Thyroid gland (tissue), 4 donors: Measurements from ENCODE around the gene FIBP. TPM values are rescaled to one million over a fixed set of nuclear protein-coding genes. Genes with fewer than 3 reads are reported as not detected.
"Not testable (repeated sequence)": the region's sequence is repeated elsewhere in the genome, so short reads cannot be mapped to it uniquely, and the experiment has no call there.

Source experiments
- DNase-seq, 2 donors: peaks; one replicate each; pipeline ENCODE4 v3.0.0-alpha.2; 2019
- H3K27ac ChIP-seq, 3 donors: fragments of 200-600 bp; sonication (generic); 1 replicate in 2 of 3; 2 replicates in 1 of 3; pipeline ENCODE4 v1.5.1; 2016 to 2019; ENCODE audit warnings: mild to moderate bottlenecking in 1 of 3, moderate library complexity in 1 of 3
- H3K27me3 ChIP-seq: fragments of 200-600 bp; sonication (generic); one replicate; pipeline ENCODE4 v1.5.1; 2019
- H3K36me3 ChIP-seq, 2 donors: fragments of 200-600 bp; sonication (generic); one replicate each; pipeline ENCODE4 v1.5.1; 2016 to 2019
- H3K4me1 ChIP-seq, 2 donors: fragments of 200-600 bp; sonication (generic); one replicate each; pipeline ENCODE4 v1.5.1; 2017 to 2019
- H3K4me3 ChIP-seq, 3 donors: fragments of 200-600 bp; sonication (generic); replicated peaks in 1 of 3; 1 replicate in 2 of 3; 2 replicates in 1 of 3; pipeline ENCODE4 v1.5.1; 2016; ENCODE audit warnings: mild to moderate bottlenecking in 1 of 3
- H3K9me3 ChIP-seq: fragments of 200-600 bp; sonication (generic); one replicate; pipeline ENCODE4 v1.5.1; 2017
- CTCF ChIP-seq, 6 experiments: fragments of 200-600 bp in 3 of 6; fragments of 450-650 bp in 3 of 6; sonication (generic) in 3 of 6; IDR thresholded peaks; one replicate each; pipeline ENCODE4 v1.5.1; 2016 to 2019; ENCODE audit warnings: antibody characterized with exemption in 6 of 6, mild to moderate bottlenecking in 2 of 6, inconsistent platforms in 1 of 6, moderate library complexity in 1 of 6
- POLR2A ChIP-seq, 2 donors: fragments of 450-650 bp; IDR thresholded peaks; one replicate each; pipeline ENCODE4 v1.6.1; 2017; ENCODE audit warnings: antibody characterized with exemption in 2 of 2, mild to moderate bottlenecking in 2 of 2, moderate library complexity in 1 of 2
- WGBS, 2 donors: methylation state at CpG; one replicate each; pipeline ENCODE4 v1.1.5; 2017; 5-methylcytosine and 5-hydroxymethylcytosine counted together
- intact Hi-C: fragments of 100-400 bp; cut with DNase I; formaldehyde crosslinking; loops from one replicate; pipeline ENCODE4 v1.15.1; 2023
- total RNA-seq, 4 donors: library from RNA; depleted of rRNA; stranded (reverse); fragments of >200 nt; gene quantifications; one replicate each; pipeline ENCODE4 v1.2.3, GENCODE V29; 2016

FIBP gene
- total RNA-seq, 4 donors from 2014 or later: 65.9 to 128 (median 109) TPM

- H3K4me3 ChIP-seq: no peak overlapping the region
- no peaks in the 10 kb centered on the region for H3K27me3 ChIP-seq
- H3K36me3 ChIP-seq: peaks cover 25 to 27% of the 10 kb centered on the region in 2 donors
- peaks cover 0 to 4% of the 10 kb centered on the region in 2 donors for H3K4me1 ChIP-seq
- WGBS, 2 donors: 76 to 83% methylated on average over 18 to 20 of the region's 20 CpGs
- no peaks in the 10 kb centered on the region for H3K9me3 ChIP-seq
- TF ChIP-seq CTCF (IDR thresholded peaks at IDR 0.05) (no peak), POLR2A (IDR thresholded peaks at IDR 0.05) (no peak)
- no peak overlapping the region for H3K27ac ChIP-seq
- DNase-seq: no peak
- intact Hi-C loops: no loop called here
Observed at GRCh38 chr11:65850217-65851082, 37.8 kb downstream of the FIBP start.

- DNase-seq: no peak
- Histone ChIP-seq H3K36me3 (peaks cover 19 to 21% of the 10 kb centered on the region in 2 donors), H3K9me3 (no peaks in the 10 kb centered on the region), H3K4me3 (no peak overlapping the region), H3K27ac (no peak overlapping the region), H3K4me1 (no peaks in the 10 kb centered on the region), H3K27me3 (no peaks in the 10 kb centered on the region)
- 40 to 59% methylated on average over 1 to 16 of the region's 16 CpGs for WGBS, 2 donors
- intact Hi-C loops: no loop called here
- TF ChIP-seq POLR2A (IDR thresholded peaks at IDR 0.05) (no peak), CTCF (IDR thresholded peaks at IDR 0.05) (no peak)
Observed at GRCh38 chr11:65849771-65850216, 38.5 kb downstream of the FIBP start.

GRCh38 chr11:65849366-65849765 lies 38.9 kb downstream of the FIBP start:
- Histone ChIP-seq H3K27ac (no peak overlapping the region), H3K36me3 (peaks cover 15 to 16% of the 10 kb centered on the region in 2 donors), H3K27me3 (no peaks in the 10 kb centered on the region), H3K4me3 (no peak overlapping the region), H3K9me3 (no peaks in the 10 kb centered on the region), H3K4me1 (no peaks in the 10 kb centered on the region)
- WGBS, 2 donors: 57 to 68% methylated on average over 4 to 8 of the region's 8 CpGs
- DNase-seq: no peak
- intact Hi-C loops: no loop called here
- TF ChIP-seq CTCF (IDR thresholded peaks at IDR 0.05): no peak
- TF ChIP-seq POLR2A (IDR thresholded peaks at IDR 0.05): no peak

GRCh38 chr11:65848693-65849092 lies 39.6 kb downstream of the FIBP start:
- intact Hi-C loops, H3K4me3 ChIP-seq, H3K27ac ChIP-seq, H3K27me3 ChIP-seq, H3K9me3 ChIP-seq, H3K4me1 ChIP-seq, DNase-seq, H3K36me3 ChIP-seq: not testable (repeated sequence)
- 32% methylated on average over 7 of the region's 7 CpGs for WGBS, 2 donors

- WGBS, 2 donors: 78 to 87% methylated on average over 3 of the region's 3 CpGs
- no peaks in the 10 kb centered on the region for H3K4me1 ChIP-seq
- H3K36me3 ChIP-seq: peaks cover 0 to under 1% of the 10 kb centered on the region in 2 donors
- H3K9me3 ChIP-seq: no peaks in the 10 kb centered on the region
- DNase-seq: no peak
- H3K4me3 ChIP-seq: no peak overlapping the region
- no peaks in the 10 kb centered on the region for H3K27me3 ChIP-seq
- intact Hi-C loops: no loop called here
- TF ChIP-seq POLR2A (IDR thresholded peaks at IDR 0.05): no peak
- no peak overlapping the region for H3K27ac ChIP-seq
Observed at GRCh38 chr11:65847746-65848145, 40.5 kb downstream of the FIBP start.

GRCh38 chr11:65844231-65844872 lies 43.9 kb downstream of the FIBP start:
- Histone ChIP-seq H3K36me3 (no peaks in the 10 kb centered on the region), H3K4me3 (no peak overlapping the region), H3K4me1 (no peaks in the 10 kb centered on the region), H3K9me3 (no peaks in the 10 kb centered on the region), H3K27ac (no peak overlapping the region), H3K27me3 (no peaks in the 10 kb centered on the region)
- 84 to 87% methylated on average over 10 of the region's 10 CpGs for WGBS, 2 donors
- intact Hi-C loops: no loop called here
- DNase-seq: no peak
- TF ChIP-seq POLR2A (IDR thresholded peaks at IDR 0.05) (no peak), CTCF (IDR thresholded peaks at IDR 0.05) (no peak)
